HepG2 (cell line): ENCODE data around the gene MAGEB10. TPM values are rescaled to one million over a fixed set of nuclear protein-coding genes. Genes with fewer than 3 reads are reported as not detected.
A peak's percentile ranks its signal among the peaks of the same experiment; 100 is the strongest.

Source experiments
- ATAC-seq: fragments of 200-7000 bp; cut with Tn5 transposase; 3 replicates; pipeline ENCODE4 v1.9.1; 2020; ENCODE audit warnings: mild to moderate bottlenecking, moderate library complexity
- BruUV-seq: library from RNA; stranded (reverse); fragments of 400-500 nt; replicated peaks from 2 replicates; lab custom pipeline; 2021; lab: Mats Ljungman, UMichigan
- CTCF ChIA-PET: fragments of 300-600 bp; formaldehyde crosslinking; extraction: SDS; loops from one replicate; lab custom pipeline; 2021; ENCODE audit warnings: low total read pairs, inconsistent platforms, low intra/inter-chr PET ratio; lab: Yijun Ruan, JAX
- POLR2A ChIA-PET: fragments of 350-600 bp; sonication (Branson Sonifier 250); formaldehyde crosslinking; loops from one replicate; lab custom pipeline; 2020; ENCODE audit warnings: antibody characterized with exemption, inconsistent platforms; lab: Yijun Ruan, JAX
- DNase-seq: peaks from one replicate; pipeline ENCODE4 v3.0.0-alpha.2; 2015; ENCODE audit warnings: low spot score
- FAIRE-seq: peaks from 3 replicates; lab custom pipeline; 2011; peaks lifted over from hg19 to GRCh38; lab: Jason Lieb, UNC
- H2AFZ ChIP-seq: one replicate; pipeline ENCODE4 v1.6.1; 2011; ENCODE audit warnings: low read length, inconsistent platforms
- H3K27ac ChIP-seq: fragments of 300-600 bp; 3 replicates; pipeline ENCODE4 v1.8.0; 2011; ENCODE audit warnings: mixed run types, mild to moderate bottlenecking, mixed read lengths, low read length, inconsistent platforms; ENCODE audit not compliant: insufficient read depth; ENCODE audit errors: extremely low read length
- H3K27me3 ChIP-seq, 2 experiments: fragments of 200-600 bp in 1 of 2; 2 replicates in 1 of 2; 3 replicates in 1 of 2; pipeline versions ENCODE4 v1.6.0 to v1.8.0; 2011; ENCODE audit warnings: low read length in 2 of 2, mild to moderate bottlenecking in 2 of 2, moderate library complexity in 2 of 2, inconsistent platforms in 1 of 2; ENCODE audit not compliant: insufficient read depth in 2 of 2, control insufficient read depth in 1 of 2
- H3K36me3 ChIP-seq, 2 experiments: fragments of 200-600 bp in 1 of 2; replicated peaks in 1 of 2; 2 replicates in 1 of 2; 3 replicates in 1 of 2; pipeline versions ENCODE4 v1.5.1 to v1.8.0; 2011; ENCODE audit warnings: low read length in 2 of 2, inconsistent platforms in 1 of 2; ENCODE audit not compliant: insufficient read depth in 2 of 2, control insufficient read depth in 1 of 2
- H3K4me1 ChIP-seq: 2 replicates; pipeline ENCODE4 v1.5.1; 2012; ENCODE audit warnings: low read length, inconsistent platforms; ENCODE audit not compliant: insufficient read depth
- H3K4me2 ChIP-seq: 2 replicates; pipeline ENCODE4 v1.6.0; 2011; ENCODE audit warnings: low read depth, low read length, inconsistent platforms
- H3K4me3 ChIP-seq, 3 experiments: fragments of 200-600 bp in 1 of 3; sonication (generic), shearing (Covaris generic) in 1 of 3; replicated peaks in 1 of 3; 2 replicates each; pipeline ENCODE4 v1.5.1; 2011 to 2016; ENCODE audit warnings: low read length in 3 of 3, inconsistent platforms in 2 of 3, low read depth in 2 of 3, mild to moderate bottlenecking in 2 of 3, control low read depth in 1 of 3, mixed read lengths in 1 of 3; ENCODE audit not compliant: insufficient read depth in 1 of 3
- H3K79me2 ChIP-seq: one replicate; pipeline ENCODE4 v1.6.1; 2011; ENCODE audit warnings: low read length, inconsistent platforms; ENCODE audit not compliant: insufficient read depth
- H3K9ac ChIP-seq: 2 replicates; pipeline ENCODE4 v1.6.0; 2011; ENCODE audit warnings: mild to moderate bottlenecking, low read depth, low read length, inconsistent platforms; ENCODE audit not compliant: insufficient read depth
- H3K9me3 ChIP-seq: 2 replicates; pipeline ENCODE4 v1.5.1; 2012; ENCODE audit warnings: mild to moderate bottlenecking, low read length
- H4K20me1 ChIP-seq: 2 replicates; pipeline ENCODE4 v1.6.0; 2011; ENCODE audit warnings: inconsistent platforms, mild to moderate bottlenecking, low read length, moderate library complexity; ENCODE audit not compliant: insufficient read depth
- JUN ChIP-seq: sonication (generic); formaldehyde crosslinking; IDR thresholded peaks from 2 replicates; pipeline ENCODE4 v1.4.0; 2020; ENCODE audit warnings: mild to moderate bottlenecking, missing genetic modification reagents
- MAF1 ChIP-seq: sonication (generic); formaldehyde crosslinking; IDR thresholded peaks from 2 replicates; pipeline ENCODE4 v1.5.0; 2020; ENCODE audit warnings: missing genetic modification reagents, borderline replicate concordance
- MAFF ChIP-seq: IDR thresholded peaks from 2 replicates; pipeline ENCODE4 v1.6.1; 2011; ENCODE audit warnings: low read depth, low read length, improper control_type of control experiment
- MAFK ChIP-seq, 2 experiments: IDR thresholded peaks in 1 of 2; conservative IDR thresholded peaks in 1 of 2; 2 replicates each; pipeline ENCODE4 v1.6.1; 2011; ENCODE audit warnings: improper control_type of control experiment in 2 of 2, low read length in 2 of 2
- ZBTB7A ChIP-seq: sonication (generic); formaldehyde crosslinking; IDR thresholded peaks from 2 replicates; pipeline ENCODE4 v1.8.0; 2022; ENCODE audit warnings: mild to moderate bottlenecking, missing genetic modification reagents
- ZNF44 ChIP-seq: sonication (generic); formaldehyde crosslinking; IDR thresholded peaks from 2 replicates; pipeline ENCODE4 v1.5.1; 2020; ENCODE audit warnings: mild to moderate bottlenecking, missing genetic modification reagents
- ZNF724P ChIP-seq: sonication (generic); formaldehyde crosslinking; IDR thresholded peaks from 2 replicates; pipeline ENCODE4 v1.8.0; 2022; ENCODE audit warnings: missing genetic modification reagents, borderline replicate concordance
- WGBS: methylation state at CpG from one replicate; pipeline ENCODE4 v1.1.6; 2017; ENCODE audit warnings: low lambda C conversion rate; 5-methylcytosine and 5-hydroxymethylcytosine counted together
- in situ Hi-C: cut with HindIII; loops from 2 replicates; pipeline ENCODE4 v1.10.0; 2017; ENCODE audit warnings: low pct_unique_long_range_greater_than_20kb; ENCODE audit not compliant: extremely low pct_ligation_motif_present
- intact Hi-C: fragments of 100-400 bp; cut with micrococcal nuclease; formaldehyde crosslinking; loops from one replicate; pipeline ENCODE4 v1.10.0; 2022; ENCODE audit not compliant: unreplicated experiment
- polyA plus RNA-seq, 8 experiments: library from polyadenylated mRNA; depleted of rRNA in 3 of 8; stranded (reverse) in 7 of 8; unstranded in 1 of 8; fragments of >200 nt; fragmentation: Illumina TruSeq in 4 of 8; extraction: Trizol in 4 of 8; gene quantifications; 2 replicates each; pipeline versions ENCODE4 v1.2.1 to v1.2.3, GENCODE V29; 2011 to 2016; ENCODE audit warnings: low read depth in 4 of 8, missing spikeins in 1 of 8, mixed read lengths in 1 of 8; ENCODE audit not compliant: insufficient read depth in 1 of 8
- total RNA-seq, 5 experiments: library from RNA; depleted of rRNA; stranded (reverse); fragments of >200 nt; fragmentation: Illumina TruSeq; extraction: Trizol; gene quantifications; 2 replicates each; pipeline ENCODE4 v1.2.3, GENCODE V29; 2016; ENCODE audit warnings: low read depth in 1 of 5
- TF ChIP-seq, protein P1 (sequence below): sonication (generic); formaldehyde crosslinking; IDR thresholded peaks from 2 replicates; pipeline ENCODE4 v1.8.1; 2022; ENCODE audit warnings: low read depth, mild to moderate bottlenecking, missing genetic modification reagents
- TF ChIP-seq, protein P2 (sequence below): sonication (generic); formaldehyde crosslinking; IDR thresholded peaks from 2 replicates; pipeline ENCODE4 v1.9.0; 2022; ENCODE audit warnings: missing genetic modification reagents, mild to moderate bottlenecking, borderline replicate concordance

MAGEB10 gene
- total and polyA plus RNA-seq, 2 of the 13 experiments (the other 11 are each of a cell fraction or from before 2014, with no cell fraction given), result not detected

DNA sequence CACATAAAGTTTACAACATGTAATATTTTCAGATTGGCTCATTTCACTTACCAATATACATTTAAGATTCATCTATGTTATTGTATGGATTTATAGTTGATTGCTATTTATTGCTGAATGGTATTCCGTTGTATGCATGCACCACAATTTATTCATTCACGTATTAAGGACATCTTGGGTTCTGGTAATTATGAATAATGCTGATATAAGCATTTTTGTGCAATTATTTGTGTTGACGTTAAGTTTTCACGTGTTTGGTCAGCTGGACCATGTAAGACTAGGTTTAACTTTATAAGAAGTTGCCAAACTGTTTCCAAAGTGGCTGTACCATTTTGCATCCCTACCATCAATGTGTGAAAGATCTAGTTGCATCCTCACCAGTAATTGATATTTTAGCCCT is 35.1 kb downstream of the MAGEB10 start:
- H3K4me2 ChIP-seq, result no peak overlapping the region
- FAIRE-seq (no peak), DNase-seq (no peak), ATAC-seq (no peak)
- H2AFZ ChIP-seq, result no peak overlapping the region
- ChIA-PET POLR2A (no interaction called here), CTCF (no interaction called here)
- WGBS, result 0% methylated on average over 4 of the region's 4 CpGs
- in situ Hi-C loops (no loop called here), intact Hi-C loops (no loop called here)
- no peak overlapping the region for H3K9ac ChIP-seq
- TF ChIP-seq MAFF (peak; percentile 95), MAFK (conservative IDR thresholded peaks at IDR 0.05 in 1 of 2, IDR thresholded peaks at IDR 0.05 in 1 of 2; ENCODE audit: low read length in 2 of 2) (peak; percentile 87 to 94), ZBTB7A (no peak)
- no peaks in the 10 kb centered on the region for H3K27me3 ChIP-seq
- H3K4me3 ChIP-seq, result no peak overlapping the region
- H3K4me1 ChIP-seq, result no peaks in the 10 kb centered on the region
- no peaks in the 10 kb centered on the region for H3K9me3 ChIP-seq
- H3K27ac ChIP-seq, result no peak overlapping the region
- no peaks in the 10 kb centered on the region for H3K36me3 ChIP-seq
- H4K20me1 ChIP-seq, result no peaks in the 10 kb centered on the region
- no TSS peak for BruUV-seq
- H3K79me2 ChIP-seq, result no peaks in the 10 kb centered on the region

DNA sequence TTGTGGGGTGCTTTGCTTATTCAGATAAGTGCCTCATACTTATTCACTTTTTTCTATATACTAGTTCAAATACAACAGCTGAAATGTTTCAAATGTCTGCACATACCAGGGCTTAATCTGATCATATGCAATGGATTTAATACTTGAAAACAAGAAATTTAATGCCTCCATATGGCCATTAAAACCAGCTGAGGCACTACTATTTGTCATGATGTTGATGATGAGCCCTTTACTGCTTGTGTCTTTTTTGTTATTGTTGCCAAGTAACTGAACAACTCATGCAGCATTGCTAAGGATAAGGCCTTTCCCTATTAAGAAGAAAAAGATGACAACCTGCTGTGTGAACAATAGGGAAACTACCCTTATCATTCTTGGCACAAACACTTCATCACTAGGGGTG is 52.5 kb downstream of the MAGEB10 start:
- H3K36me3 ChIP-seq, result no peaks in the 10 kb centered on the region
- in situ Hi-C loops, result no loop called here
- ChIA-PET CTCF (no interaction called here), POLR2A (no interaction called here)
- FAIRE-seq, result no peak
- H3K9me3 ChIP-seq, result no peaks in the 10 kb centered on the region
- no peak for DNase-seq
- ATAC-seq, result no peak
- BruUV-seq, result no TSS peak
- H4K20me1 ChIP-seq, result no peaks in the 10 kb centered on the region
- H3K27ac ChIP-seq, result no peak overlapping the region
- no peaks in the 10 kb centered on the region for H3K79me2 ChIP-seq
- TF ChIP-seq, protein P1, sequence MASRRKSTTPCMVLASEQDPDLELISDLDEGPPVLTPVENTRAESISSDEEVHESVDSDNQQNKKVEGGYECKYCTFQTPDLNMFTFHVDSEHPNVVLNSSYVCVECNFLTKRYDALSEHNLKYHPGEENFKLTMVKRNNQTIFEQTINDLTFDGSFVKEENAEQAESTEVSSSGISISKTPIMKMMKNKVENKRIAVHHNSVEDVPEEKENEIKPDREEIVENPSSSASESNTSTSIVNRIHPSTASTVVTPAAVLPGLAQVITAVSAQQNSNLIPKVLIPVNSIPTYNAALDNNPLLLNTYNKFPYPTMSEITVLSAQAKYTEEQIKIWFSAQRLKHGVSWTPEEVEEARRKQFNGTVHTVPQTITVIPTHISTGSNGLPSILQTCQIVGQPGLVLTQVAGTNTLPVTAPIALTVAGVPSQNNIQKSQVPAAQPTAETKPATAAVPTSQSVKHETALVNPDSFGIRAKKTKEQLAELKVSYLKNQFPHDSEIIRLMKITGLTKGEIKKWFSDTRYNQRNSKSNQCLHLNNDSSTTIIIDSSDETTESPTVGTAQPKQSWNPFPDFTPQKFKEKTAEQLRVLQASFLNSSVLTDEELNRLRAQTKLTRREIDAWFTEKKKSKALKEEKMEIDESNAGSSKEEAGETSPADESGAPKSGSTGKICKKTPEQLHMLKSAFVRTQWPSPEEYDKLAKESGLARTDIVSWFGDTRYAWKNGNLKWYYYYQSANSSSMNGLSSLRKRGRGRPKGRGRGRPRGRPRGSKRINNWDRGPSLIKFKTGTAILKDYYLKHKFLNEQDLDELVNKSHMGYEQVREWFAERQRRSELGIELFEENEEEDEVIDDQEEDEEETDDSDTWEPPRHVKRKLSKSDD (CRISPR knock-in tag), result no peak
- TF ChIP-seq MAF1 (CRISPR knock-in tag), result no peak
- no peak for TF ChIP-seq ZNF44
- no peak for TF ChIP-seq JUN
- no peak for TF ChIP-seq ZNF724P (CRISPR knock-in tag)
- TF ChIP-seq, protein P2, sequence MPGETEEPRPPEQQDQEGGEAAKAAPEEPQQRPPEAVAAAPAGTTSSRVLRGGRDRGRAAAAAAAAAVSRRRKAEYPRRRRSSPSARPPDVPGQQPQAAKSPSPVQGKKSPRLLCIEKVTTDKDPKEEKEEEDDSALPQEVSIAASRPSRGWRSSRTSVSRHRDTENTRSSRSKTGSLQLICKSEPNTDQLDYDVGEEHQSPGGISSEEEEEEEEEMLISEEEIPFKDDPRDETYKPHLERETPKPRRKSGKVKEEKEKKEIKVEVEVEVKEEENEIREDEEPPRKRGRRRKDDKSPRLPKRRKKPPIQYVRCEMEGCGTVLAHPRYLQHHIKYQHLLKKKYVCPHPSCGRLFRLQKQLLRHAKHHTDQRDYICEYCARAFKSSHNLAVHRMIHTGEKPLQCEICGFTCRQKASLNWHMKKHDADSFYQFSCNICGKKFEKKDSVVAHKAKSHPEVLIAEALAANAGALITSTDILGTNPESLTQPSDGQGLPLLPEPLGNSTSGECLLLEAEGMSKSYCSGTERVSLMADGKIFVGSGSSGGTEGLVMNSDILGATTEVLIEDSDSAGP, result no peak
- H3K9ac ChIP-seq, result no peak overlapping the region
- intact Hi-C loops, result no loop called here
- no peaks in the 10 kb centered on the region for H3K27me3 ChIP-seq
- no peaks in the 10 kb centered on the region for H3K4me1 ChIP-seq
- no peak overlapping the region for H3K4me2 ChIP-seq
- H2AFZ ChIP-seq, result no peak overlapping the region
- H3K4me3 ChIP-seq, result no peak overlapping the region
